HEK293 (cell line): ENCODE measurements around the gene RGS4.

ENCODE experiments used
- CTCF ChIA-PET: fragments of 350-600 bp; formaldehyde crosslinking; extraction: SDS; loops from one replicate; lab custom pipeline; 2021; ENCODE audit warnings: antibody characterized with exemption; lab: Yijun Ruan, JAX
- POLR2A ChIA-PET: fragments of 300-600 bp; formaldehyde crosslinking; extraction: SDS; loops from one replicate; lab custom pipeline; 2020; ENCODE audit warnings: antibody characterized with exemption, inconsistent platforms; lab: Yijun Ruan, JAX
- H3K27ac ChIP-seq: fragments of 200-500 bp; sonication (Bioruptor generic); 2 replicates; pipeline ENCODE4 v1.5.1; 2014; ENCODE audit warnings: low read depth, low read length, control low read depth, inconsistent platforms; ENCODE audit errors: extremely low read depth
- H3K36me3 ChIP-seq, 2 experiments: fragments of 200-500 bp in 1 of 2; sonication (Bioruptor generic) in 1 of 2; 1 replicate in 1 of 2; 2 replicates in 1 of 2; pipeline ENCODE4 v1.5.1; 2014 to 2017; ENCODE audit warnings: inconsistent platforms in 2 of 2, low read length in 2 of 2; ENCODE audit not compliant: control insufficient read depth in 2 of 2, insufficient read depth in 1 of 2
- H3K4me1 ChIP-seq: fragments of 200-500 bp; sonication (Bioruptor generic); 2 replicates; pipeline ENCODE4 v1.5.1; 2014; ENCODE audit warnings: mild to moderate bottlenecking, low read length, inconsistent platforms; ENCODE audit not compliant: control insufficient read depth, insufficient read depth
- H3K4me3 ChIP-seq: 2 replicates; pipeline ENCODE4 v1.5.1; 2011; ENCODE audit warnings: low read depth, mild to moderate bottlenecking, control low read depth, low read length, moderate library complexity
- H3K9me3 ChIP-seq: fragments of 200-500 bp; sonication (Bioruptor generic); 2 replicates; pipeline ENCODE4 v1.5.1; 2014; ENCODE audit warnings: low read depth, low read length, inconsistent platforms; ENCODE audit not compliant: control insufficient read depth, insufficient read depth
- HOXD13 ChIP-seq: sonication (generic); formaldehyde crosslinking; IDR thresholded peaks from 2 replicates; pipeline ENCODE4 v1.8.0; 2022; ENCODE audit warnings: missing genetic modification reagents, borderline replicate concordance
- KLF1 ChIP-seq: fragments of 450-650 bp; formaldehyde crosslinking; IDR thresholded peaks from 2 replicates; pipeline ENCODE4 v1.5.1; 2016; ENCODE audit warnings: missing biosample characterization, missing genetic modification characterization
- OSR2 ChIP-seq: fragments of 450-650 bp; formaldehyde crosslinking; IDR thresholded peaks from 2 replicates; pipeline ENCODE4 v1.5.1; 2016; ENCODE audit warnings: missing biosample characterization, missing genetic modification characterization
- OVOL3 ChIP-seq: fragments of 450-650 bp; formaldehyde crosslinking; IDR thresholded peaks from 2 replicates; pipeline ENCODE4 v1.5.1; 2016; ENCODE audit warnings: missing biosample characterization, missing genetic modification characterization
- REPIN1 ChIP-seq: fragments of 450-650 bp; formaldehyde crosslinking; IDR thresholded peaks from 2 replicates; pipeline ENCODE4 v1.5.1; 2017; ENCODE audit warnings: missing biosample characterization, missing genetic modification characterization, low read depth
- SETDB1 ChIP-seq: IDR thresholded peaks from one replicate; pipeline ENCODE4 v1.6.1; 2017; ENCODE audit warnings: mild to moderate bottlenecking, low read length, moderate library complexity, mixed read lengths; ENCODE audit not compliant: insufficient read length
- WT1 ChIP-seq: fragments of 450-650 bp; formaldehyde crosslinking; IDR thresholded peaks from 2 replicates; pipeline ENCODE4 v1.5.1; 2016; ENCODE audit warnings: missing biosample characterization, missing genetic modification characterization
- YY2 ChIP-seq: fragments of 450-650 bp; formaldehyde crosslinking; IDR thresholded peaks from 2 replicates; pipeline ENCODE4 v1.5.1; 2016; ENCODE audit warnings: missing biosample characterization, missing genetic modification characterization
- ZBTB1 ChIP-seq: fragments of 450-650 bp; formaldehyde crosslinking; IDR thresholded peaks from 2 replicates; pipeline ENCODE4 v1.5.1; 2016; ENCODE audit warnings: missing biosample characterization, missing genetic modification characterization
- ZBTB17 ChIP-seq: fragments of 450-650 bp; formaldehyde crosslinking; IDR thresholded peaks from 2 replicates; pipeline ENCODE4 v1.5.1; 2016; ENCODE audit warnings: missing biosample characterization, missing genetic modification characterization
- ZNF335 ChIP-seq: fragments of 450-650 bp; formaldehyde crosslinking; conservative IDR thresholded peaks from 2 replicates; pipeline ENCODE4 v1.5.1; 2016; ENCODE audit warnings: missing biosample characterization, missing genetic modification characterization
- ZNF350 ChIP-seq: fragments of 450-650 bp; formaldehyde crosslinking; IDR thresholded peaks from 2 replicates; pipeline ENCODE4 v1.5.0; 2017; ENCODE audit warnings: missing biosample characterization, mild to moderate bottlenecking, missing genetic modification characterization
- ZNF394 ChIP-seq: fragments of 450-650 bp; formaldehyde crosslinking; IDR thresholded peaks from 2 replicates; pipeline ENCODE4 v1.5.1; 2016; ENCODE audit warnings: missing biosample characterization, missing genetic modification characterization, mild to moderate bottlenecking, moderate library complexity, borderline replicate concordance
- ZNF426 ChIP-seq: fragments of 450-650 bp; formaldehyde crosslinking; IDR thresholded peaks from 2 replicates; pipeline ENCODE4 v1.5.1; 2017; ENCODE audit warnings: missing biosample characterization, missing genetic modification characterization, mild to moderate bottlenecking, inconsistent platforms, moderate library complexity
- ZNF433 ChIP-seq: fragments of 450-650 bp; formaldehyde crosslinking; IDR thresholded peaks from 2 replicates; pipeline ENCODE4 v1.5.1; 2016; ENCODE audit warnings: missing biosample characterization, missing genetic modification characterization, low read depth
- ZNF558 ChIP-seq: fragments of 450-650 bp; formaldehyde crosslinking; IDR thresholded peaks from 2 replicates; pipeline ENCODE4 v1.5.1; 2016; ENCODE audit warnings: missing biosample characterization, missing genetic modification characterization
- ZNF560 ChIP-seq: fragments of 450-650 bp; formaldehyde crosslinking; IDR thresholded peaks from 2 replicates; pipeline ENCODE4 v1.5.1; 2017; ENCODE audit warnings: missing biosample characterization, missing genetic modification characterization, borderline replicate concordance
- ZNF596 ChIP-seq: fragments of 450-650 bp; IDR thresholded peaks from 2 replicates; pipeline ENCODE4 v1.5.0; 2018; ENCODE audit warnings: missing biosample characterization, mild to moderate bottlenecking, missing genetic modification characterization, moderate library complexity
- ZNF600 ChIP-seq: fragments of 450-650 bp; formaldehyde crosslinking; IDR thresholded peaks from 2 replicates; pipeline ENCODE4 v1.5.1; 2016; ENCODE audit warnings: missing biosample characterization, missing genetic modification characterization
- ZNF624 ChIP-seq: fragments of 450-650 bp; formaldehyde crosslinking; IDR thresholded peaks from 2 replicates; pipeline ENCODE4 v1.5.1; 2017; ENCODE audit warnings: missing biosample characterization, missing genetic modification characterization
- ZNF654 ChIP-seq: fragments of 450-650 bp; formaldehyde crosslinking; IDR thresholded peaks from 2 replicates; pipeline ENCODE4 v1.5.1; 2016; ENCODE audit warnings: low read depth, missing biosample characterization, missing genetic modification characterization
- ZNF843 ChIP-seq: fragments of 450-650 bp; formaldehyde crosslinking; IDR thresholded peaks from 2 replicates; pipeline ENCODE4 v1.5.1; 2016; ENCODE audit warnings: missing biosample characterization, missing genetic modification characterization
- ZSCAN16 ChIP-seq: fragments of 450-650 bp; formaldehyde crosslinking; IDR thresholded peaks from 2 replicates; pipeline ENCODE4 v1.5.1; 2016; ENCODE audit warnings: missing biosample characterization, missing genetic modification characterization
- TF ChIP-seq, protein P1 (sequence below): fragments of 450-650 bp; formaldehyde crosslinking; IDR thresholded peaks from 2 replicates; pipeline ENCODE4 v1.5.1; 2016; ENCODE audit warnings: missing biosample characterization, missing genetic modification characterization
- TF ChIP-seq, protein P2 (sequence below): fragments of 450-650 bp; IDR thresholded peaks from 2 replicates; pipeline ENCODE4 v1.5.1; 2018; ENCODE audit warnings: missing biosample characterization, missing genetic modification characterization
- TF ChIP-seq, protein P3 (sequence below): fragments of 450-650 bp; formaldehyde crosslinking; IDR thresholded peaks from 2 replicates; pipeline ENCODE4 v1.5.1; 2016; ENCODE audit warnings: missing biosample characterization, missing genetic modification characterization
- TF ChIP-seq, protein P4 (sequence below): fragments of 450-650 bp; formaldehyde crosslinking; IDR thresholded peaks from 2 replicates; pipeline ENCODE4 v1.5.0; 2017; ENCODE audit warnings: missing biosample characterization, missing genetic modification characterization, borderline replicate concordance

Gene RGS4

DNA sequence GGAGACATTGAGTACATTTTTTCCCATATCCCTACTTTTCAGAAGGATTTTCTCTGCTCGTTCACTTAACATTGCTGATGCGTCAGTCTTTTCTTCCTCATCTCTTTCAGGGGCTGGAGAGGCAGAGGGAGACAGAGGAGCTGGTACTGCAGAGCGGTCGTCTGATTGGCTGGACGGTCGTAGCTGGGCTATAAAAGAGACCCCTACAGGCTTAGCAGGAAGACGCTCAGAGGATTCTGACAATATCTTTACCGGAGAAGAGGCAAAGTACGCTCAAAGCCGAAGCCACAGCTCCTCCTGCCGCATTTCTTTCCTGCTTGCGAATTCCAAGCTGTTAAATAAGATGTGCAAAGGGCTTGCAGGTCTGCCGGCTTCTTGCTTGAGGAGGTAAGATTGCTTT, at the start of gene RGS4:
Gene RGS4, plus strand, starts transcription at position 220 of the 400 bp plus-strand sequence. Its CDS starts 124 bp downstream, at position 344.
- Histone ChIP-seq H3K4me1 (no peaks in the 10 kb centered on the region), H3K9me3 (no peaks in the 10 kb centered on the region), H3K36me3 (no peaks in the 10 kb centered on the region), H3K27ac (no peak within 1 kb of the TSS), H3K4me3 (peak within 1 kb of the TSS; percentile 8)
- CTCF ChIA-PET: interaction anchor here (0.6 to 4.8 kb wide), 45 partner anchors 9 to 467 kb away, joined by 3 to 61 read pairs (median 4); partner anchors contain the start of gene CCDC190
- no peak for TF ChIP-seq YY2 (tag by site-specific recombination)
- TF ChIP-seq ZNF426 (tag by site-specific recombination): no peak
- TF ChIP-seq ZNF394 (tag by site-specific recombination): peak; percentile 55
- no peak for TF ChIP-seq WT1 (tag by site-specific recombination)
- TF ChIP-seq, protein P1, sequence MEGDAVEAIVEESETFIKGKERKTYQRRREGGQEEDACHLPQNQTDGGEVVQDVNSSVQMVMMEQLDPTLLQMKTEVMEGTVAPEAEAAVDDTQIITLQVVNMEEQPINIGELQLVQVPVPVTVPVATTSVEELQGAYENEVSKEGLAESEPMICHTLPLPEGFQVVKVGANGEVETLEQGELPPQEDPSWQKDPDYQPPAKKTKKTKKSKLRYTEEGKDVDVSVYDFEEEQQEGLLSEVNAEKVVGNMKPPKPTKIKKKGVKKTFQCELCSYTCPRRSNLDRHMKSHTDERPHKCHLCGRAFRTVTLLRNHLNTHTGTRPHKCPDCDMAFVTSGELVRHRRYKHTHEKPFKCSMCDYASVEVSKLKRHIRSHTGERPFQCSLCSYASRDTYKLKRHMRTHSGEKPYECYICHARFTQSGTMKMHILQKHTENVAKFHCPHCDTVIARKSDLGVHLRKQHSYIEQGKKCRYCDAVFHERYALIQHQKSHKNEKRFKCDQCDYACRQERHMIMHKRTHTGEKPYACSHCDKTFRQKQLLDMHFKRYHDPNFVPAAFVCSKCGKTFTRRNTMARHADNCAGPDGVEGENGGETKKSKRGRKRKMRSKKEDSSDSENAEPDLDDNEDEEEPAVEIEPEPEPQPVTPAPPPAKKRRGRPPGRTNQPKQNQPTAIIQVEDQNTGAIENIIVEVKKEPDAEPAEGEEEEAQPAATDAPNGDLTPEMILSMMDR: peak; percentile 76; the same call in 1 of the 2 replicates
- TF ChIP-seq ZBTB17 (tag by site-specific recombination): peak; percentile 47; the same call in 1 of the 2 replicates
- TF ChIP-seq ZNF654 (tag by site-specific recombination): peak; percentile 44
- peak; percentile 49; the same call in 1 of the 2 replicates for TF ChIP-seq ZNF350 (tag by site-specific recombination)
- POLR2A ChIA-PET: interaction anchor here (0.9 to 1.1 kb wide), 2 partner anchors 14 to 253 kb away, joined by 3 read pairs; partner anchors contain the start of gene NUF2

DNA sequence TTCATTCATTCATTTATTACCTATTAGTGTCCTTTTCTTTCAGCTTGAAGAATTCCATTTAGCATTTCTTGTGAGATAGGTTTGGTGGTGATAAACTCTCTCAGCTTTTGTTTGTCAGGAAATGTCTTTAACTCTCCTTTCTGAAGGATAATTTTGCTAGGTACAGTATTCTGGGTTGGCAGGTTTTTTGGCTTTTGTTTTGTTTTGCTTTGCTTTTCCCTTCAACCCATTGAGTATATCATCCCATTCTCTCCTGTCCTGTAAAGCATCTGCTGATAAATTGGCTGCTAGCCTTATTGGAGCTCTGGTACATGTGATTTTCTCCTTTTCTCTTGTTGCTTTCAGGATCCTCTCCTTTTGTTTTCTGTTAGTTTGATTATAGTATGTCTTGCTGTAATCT, 47.0 kb upstream of the RGS4 start:
- H3K4me1 ChIP-seq: no peaks in the 10 kb centered on the region
- ChIA-PET POLR2A (no interaction called here), CTCF (no interaction called here)
- no peak overlapping the region for H3K27ac ChIP-seq
- no peaks in the 10 kb centered on the region for H3K36me3 ChIP-seq
- TF ChIP-seq OVOL3 (tag by site-specific recombination) (no peak), SETDB1 (peak; percentile 93)
- no peaks in the 10 kb centered on the region for H3K9me3 ChIP-seq
- no peak overlapping the region for H3K4me3 ChIP-seq

DNA sequence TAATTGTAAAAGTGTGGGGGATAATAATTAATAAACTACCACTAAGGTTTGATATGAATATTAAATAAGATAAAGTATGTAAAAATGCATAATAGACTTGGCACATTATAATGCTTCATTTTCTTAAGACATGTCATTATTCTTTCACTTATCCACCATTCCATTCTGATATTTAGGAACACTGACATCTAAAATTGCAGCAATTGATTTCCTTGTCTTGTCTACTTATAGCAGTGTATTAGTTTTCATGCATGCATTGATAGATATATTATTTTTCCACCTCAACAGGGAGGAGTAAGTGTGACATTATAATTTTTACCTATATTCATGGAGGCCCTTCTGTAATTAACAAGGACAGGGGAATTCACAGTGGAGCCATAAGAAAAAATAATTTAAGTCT, 41.6 kb upstream of the RGS4 start:
- no peaks in the 10 kb centered on the region for H3K36me3 ChIP-seq
- H3K9me3 ChIP-seq: no peaks in the 10 kb centered on the region
- H3K27ac ChIP-seq: no peak overlapping the region
- ChIA-PET CTCF (no interaction called here), POLR2A (no interaction called here)
- H3K4me1 ChIP-seq: no peaks in the 10 kb centered on the region
- no peak overlapping the region for H3K4me3 ChIP-seq
- TF ChIP-seq, protein P2, sequence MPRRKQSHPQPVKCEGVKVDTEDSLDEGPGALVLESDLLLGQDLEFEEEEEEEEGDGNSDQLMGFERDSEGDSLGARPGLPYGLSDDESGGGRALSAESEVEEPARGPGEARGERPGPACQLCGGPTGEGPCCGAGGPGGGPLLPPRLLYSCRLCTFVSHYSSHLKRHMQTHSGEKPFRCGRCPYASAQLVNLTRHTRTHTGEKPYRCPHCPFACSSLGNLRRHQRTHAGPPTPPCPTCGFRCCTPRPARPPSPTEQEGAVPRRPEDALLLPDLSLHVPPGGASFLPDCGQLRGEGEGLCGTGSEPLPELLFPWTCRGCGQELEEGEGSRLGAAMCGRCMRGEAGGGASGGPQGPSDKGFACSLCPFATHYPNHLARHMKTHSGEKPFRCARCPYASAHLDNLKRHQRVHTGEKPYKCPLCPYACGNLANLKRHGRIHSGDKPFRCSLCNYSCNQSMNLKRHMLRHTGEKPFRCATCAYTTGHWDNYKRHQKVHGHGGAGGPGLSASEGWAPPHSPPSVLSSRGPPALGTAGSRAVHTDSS (tag by site-specific recombination): no peak
- no peak for TF ChIP-seq ZNF433 (tag by site-specific recombination)
- no peak for TF ChIP-seq ZNF596 (tag by site-specific recombination)
- TF ChIP-seq OSR2 (tag by site-specific recombination): no peak
- no peak for TF ChIP-seq ZNF624 (tag by site-specific recombination)
- TF ChIP-seq ZNF335 (tag by site-specific recombination): no peak
- TF ChIP-seq ZNF558 (tag by site-specific recombination): no peak
- no peak for TF ChIP-seq KLF1 (tag by site-specific recombination)
- TF ChIP-seq ZNF843: no peak
- TF ChIP-seq, protein P3, sequence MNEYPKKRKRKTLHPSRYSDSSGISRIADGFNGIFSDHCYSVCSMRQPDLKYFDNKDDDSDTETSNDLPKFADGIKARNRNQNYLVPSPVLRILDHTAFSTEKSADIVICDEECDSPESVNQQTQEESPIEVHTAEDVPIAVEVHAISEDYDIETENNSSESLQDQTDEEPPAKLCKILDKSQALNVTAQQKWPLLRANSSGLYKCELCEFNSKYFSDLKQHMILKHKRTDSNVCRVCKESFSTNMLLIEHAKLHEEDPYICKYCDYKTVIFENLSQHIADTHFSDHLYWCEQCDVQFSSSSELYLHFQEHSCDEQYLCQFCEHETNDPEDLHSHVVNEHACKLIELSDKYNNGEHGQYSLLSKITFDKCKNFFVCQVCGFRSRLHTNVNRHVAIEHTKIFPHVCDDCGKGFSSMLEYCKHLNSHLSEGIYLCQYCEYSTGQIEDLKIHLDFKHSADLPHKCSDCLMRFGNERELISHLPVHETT (tag by site-specific recombination): no peak
- no peak for TF ChIP-seq HOXD13 (CRISPR knock-in tag)
- no peak for TF ChIP-seq ZBTB1
- TF ChIP-seq ZNF560 (tag by site-specific recombination): no peak
- TF ChIP-seq REPIN1 (tag by site-specific recombination): no peak
- no peak for TF ChIP-seq ZSCAN16
- no peak for TF ChIP-seq ZNF600 (tag by site-specific recombination)
- TF ChIP-seq, protein P4, sequence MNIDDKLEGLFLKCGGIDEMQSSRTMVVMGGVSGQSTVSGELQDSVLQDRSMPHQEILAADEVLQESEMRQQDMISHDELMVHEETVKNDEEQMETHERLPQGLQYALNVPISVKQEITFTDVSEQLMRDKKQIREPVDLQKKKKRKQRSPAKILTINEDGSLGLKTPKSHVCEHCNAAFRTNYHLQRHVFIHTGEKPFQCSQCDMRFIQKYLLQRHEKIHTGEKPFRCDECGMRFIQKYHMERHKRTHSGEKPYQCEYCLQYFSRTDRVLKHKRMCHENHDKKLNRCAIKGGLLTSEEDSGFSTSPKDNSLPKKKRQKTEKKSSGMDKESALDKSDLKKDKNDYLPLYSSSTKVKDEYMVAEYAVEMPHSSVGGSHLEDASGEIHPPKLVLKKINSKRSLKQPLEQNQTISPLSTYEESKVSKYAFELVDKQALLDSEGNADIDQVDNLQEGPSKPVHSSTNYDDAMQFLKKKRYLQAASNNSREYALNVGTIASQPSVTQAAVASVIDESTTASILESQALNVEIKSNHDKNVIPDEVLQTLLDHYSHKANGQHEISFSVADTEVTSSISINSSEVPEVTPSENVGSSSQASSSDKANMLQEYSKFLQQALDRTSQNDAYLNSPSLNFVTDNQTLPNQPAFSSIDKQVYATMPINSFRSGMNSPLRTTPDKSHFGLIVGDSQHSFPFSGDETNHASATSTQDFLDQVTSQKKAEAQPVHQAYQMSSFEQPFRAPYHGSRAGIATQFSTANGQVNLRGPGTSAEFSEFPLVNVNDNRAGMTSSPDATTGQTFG (tag by site-specific recombination): no peak
